Sigmoid colon (tissue), 4 donors: ENCODE data around the gene TPI1.

Experiments used
- EP300 ChIP-seq, 4 donors: sonication (generic); formaldehyde crosslinking; IDR thresholded peaks; one replicate each; pipeline ENCODE4 v1.6.1; 2017; ENCODE audit warnings: antibody characterized with exemption in 4 of 4
- POLR2A ChIP-seq, 2 donors: fragments of 450-650 bp; IDR thresholded peaks; one replicate each; pipeline ENCODE4 v1.6.1; 2016; ENCODE audit warnings: antibody characterized with exemption in 2 of 2, mild to moderate bottlenecking in 2 of 2, moderate library complexity in 2 of 2
- POLR2AphosphoS5 ChIP-seq, 4 donors: sonication (generic); formaldehyde crosslinking; IDR thresholded peaks; one replicate each; pipeline ENCODE4 v1.6.1; 2017; ENCODE audit warnings: antibody characterized with exemption in 4 of 4
- TF ChIP-seq, protein P1 (sequence below), 4 experiments: fragments of 450-650 bp in 3 of 4; fragments of 200-600 bp in 1 of 4; IDR thresholded peaks; one replicate each; pipeline ENCODE4 v1.5.1; 2016 to 2019; ENCODE audit warnings: antibody characterized with exemption in 4 of 4, mild to moderate bottlenecking in 3 of 4, moderate library complexity in 2 of 4

DNA sequence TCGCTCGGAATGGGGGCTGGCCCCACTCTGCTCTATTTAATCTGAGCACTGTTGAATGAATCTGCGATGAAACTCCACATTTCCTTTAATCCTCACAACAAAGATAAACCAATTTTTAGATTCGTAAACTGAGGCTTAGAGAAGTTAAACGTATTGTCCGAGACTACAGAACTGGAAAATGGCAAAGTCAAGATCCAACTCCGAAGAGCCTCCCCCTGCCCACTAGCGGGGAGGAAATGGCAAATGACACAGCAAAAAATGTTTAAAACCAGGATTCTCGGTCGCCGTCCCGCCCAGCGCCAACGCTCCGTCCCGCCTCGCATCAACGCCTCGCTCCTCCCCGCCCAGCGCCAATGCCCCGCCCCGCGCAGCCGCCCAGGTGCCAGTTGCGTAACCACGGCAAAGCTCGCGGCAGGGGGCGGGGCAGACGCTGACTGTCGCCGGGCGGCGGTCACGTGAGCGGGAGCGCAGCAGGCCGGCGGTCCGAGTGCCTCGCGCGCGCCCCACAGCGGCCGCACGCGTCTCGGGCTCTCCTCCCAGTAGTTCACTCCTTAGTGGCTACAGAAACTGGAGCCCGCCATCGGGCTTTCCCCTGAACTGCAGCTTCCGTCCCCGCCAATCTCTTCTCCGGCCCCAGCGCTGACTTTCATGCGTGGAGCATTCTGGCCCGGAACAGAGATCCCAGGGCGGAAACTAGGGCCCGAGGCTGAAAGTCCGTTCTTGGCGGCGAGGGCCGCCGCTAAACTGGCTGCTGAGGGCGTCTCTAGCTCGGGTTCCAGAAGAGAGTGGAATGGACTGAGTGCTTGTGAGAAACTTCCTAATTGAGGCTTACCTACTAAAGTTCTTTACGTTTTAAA, 23.7 kb downstream of the TPI1 start:
- TF ChIP-seq, protein P1, sequence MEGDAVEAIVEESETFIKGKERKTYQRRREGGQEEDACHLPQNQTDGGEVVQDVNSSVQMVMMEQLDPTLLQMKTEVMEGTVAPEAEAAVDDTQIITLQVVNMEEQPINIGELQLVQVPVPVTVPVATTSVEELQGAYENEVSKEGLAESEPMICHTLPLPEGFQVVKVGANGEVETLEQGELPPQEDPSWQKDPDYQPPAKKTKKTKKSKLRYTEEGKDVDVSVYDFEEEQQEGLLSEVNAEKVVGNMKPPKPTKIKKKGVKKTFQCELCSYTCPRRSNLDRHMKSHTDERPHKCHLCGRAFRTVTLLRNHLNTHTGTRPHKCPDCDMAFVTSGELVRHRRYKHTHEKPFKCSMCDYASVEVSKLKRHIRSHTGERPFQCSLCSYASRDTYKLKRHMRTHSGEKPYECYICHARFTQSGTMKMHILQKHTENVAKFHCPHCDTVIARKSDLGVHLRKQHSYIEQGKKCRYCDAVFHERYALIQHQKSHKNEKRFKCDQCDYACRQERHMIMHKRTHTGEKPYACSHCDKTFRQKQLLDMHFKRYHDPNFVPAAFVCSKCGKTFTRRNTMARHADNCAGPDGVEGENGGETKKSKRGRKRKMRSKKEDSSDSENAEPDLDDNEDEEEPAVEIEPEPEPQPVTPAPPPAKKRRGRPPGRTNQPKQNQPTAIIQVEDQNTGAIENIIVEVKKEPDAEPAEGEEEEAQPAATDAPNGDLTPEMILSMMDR (IDR thresholded peaks at IDR 0.05) = peak; percentile 66 to 85 (median 74)
- TF ChIP-seq POLR2A (IDR thresholded peaks at IDR 0.05) (peak; percentile 55 to 76), POLR2AphosphoS5 (IDR thresholded peaks at IDR 0.05) (peak; percentile 77 to 89 (median 82)), EP300 (IDR thresholded peaks at IDR 0.05) (peak in 1 of 4 donors; percentile 58)
